Measurements from ENCODE around the gene UBAP1L.
"Not testable (repeated sequence)": the region's sequence is repeated elsewhere in the genome, so short reads cannot be mapped to it uniquely, and the experiment has no call there.

Gene UBAP1L

DNA sequence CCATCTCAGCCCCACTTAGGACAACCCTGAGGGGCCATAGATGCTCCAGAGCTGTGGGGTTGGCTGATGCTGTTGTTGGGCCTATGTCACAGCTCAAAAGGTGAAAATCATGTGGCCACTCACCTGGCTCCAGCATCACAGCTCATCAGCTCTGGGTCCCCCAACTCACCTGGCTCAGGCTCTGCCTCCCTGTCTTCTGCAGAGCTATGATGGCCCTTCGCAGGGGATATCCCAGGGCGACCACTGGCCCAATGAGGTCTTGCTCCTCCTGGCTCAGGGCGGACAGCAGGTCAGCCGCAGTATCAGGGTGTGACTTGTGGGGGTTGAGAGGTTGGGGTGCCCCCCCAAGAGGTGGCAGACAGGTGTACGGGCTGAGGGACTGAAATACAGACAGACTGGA is 15.7 kb downstream of the UBAP1L start:
- no peak for DNase-seq

DNA sequence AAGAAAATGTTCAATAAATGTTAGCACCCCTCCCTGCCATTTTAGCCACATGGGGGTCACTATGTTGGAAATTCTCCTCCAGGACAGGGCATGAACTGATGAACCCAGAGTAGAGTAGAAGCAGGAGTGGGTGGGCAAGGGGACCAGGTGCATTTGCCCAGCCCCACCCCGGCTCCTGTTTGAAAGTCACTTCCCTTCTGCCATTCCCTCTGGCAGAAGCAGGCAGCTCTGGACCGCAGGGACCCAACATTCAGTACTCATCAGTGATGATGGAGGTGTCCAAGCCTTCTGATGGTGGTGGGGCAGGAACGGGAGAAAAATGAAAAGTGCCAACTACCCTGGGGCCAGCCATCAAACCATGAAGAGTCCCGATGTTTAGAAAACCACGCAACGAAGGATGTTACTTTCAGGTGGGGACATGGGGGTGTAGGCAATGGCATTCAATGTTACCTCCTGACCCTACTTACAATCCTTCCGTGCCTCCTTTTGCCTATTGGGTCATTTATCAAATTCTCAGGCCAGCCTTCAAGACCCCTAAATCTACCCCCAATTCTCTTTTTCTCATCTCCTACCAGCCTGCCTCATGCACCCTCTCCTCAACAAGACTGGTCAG is 17.2 kb downstream of the UBAP1L start:
- DNase-seq: no peak

DNA sequence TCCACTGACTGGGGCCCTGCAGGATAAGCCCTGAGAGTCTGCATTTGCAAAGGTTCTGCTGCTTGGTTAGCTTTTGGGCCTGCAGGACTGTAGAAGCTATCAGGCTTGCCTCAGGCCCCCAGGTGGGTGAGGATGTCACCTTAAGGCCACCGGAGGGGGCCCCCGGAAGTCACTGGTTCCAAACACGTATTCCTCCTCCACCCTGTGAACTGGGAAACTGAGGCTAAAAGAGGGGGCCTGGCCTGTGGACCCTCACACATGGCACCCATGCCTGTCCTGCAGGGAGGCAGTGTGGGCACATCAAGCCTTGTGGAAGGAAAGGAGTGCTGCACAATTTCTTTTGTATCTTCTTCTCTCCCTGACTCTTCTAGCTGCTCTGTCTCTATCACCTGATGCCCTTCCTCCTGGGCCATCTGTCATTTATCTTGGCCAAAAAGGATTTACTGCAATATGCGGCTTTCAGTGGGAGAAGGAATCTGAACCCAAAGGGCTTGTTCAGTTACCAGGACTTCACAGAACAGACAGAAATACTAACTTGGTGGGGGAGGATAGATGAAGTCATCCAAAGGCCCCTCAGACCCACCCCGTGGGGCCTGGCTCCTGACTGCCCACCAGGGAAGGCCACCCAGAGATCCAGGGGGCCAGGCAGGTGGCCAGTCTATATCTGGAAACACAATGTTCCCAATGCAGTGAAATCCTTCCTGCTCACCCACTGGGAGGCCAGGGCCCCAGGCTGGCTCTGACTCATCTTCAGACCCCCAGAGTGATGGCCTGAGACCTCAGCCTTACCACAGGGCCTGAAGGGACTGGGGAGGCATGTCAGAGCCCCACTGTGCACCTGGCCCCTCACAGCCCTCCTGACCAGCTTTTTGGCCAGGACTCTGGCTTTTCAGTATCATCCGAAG is 18.3 kb downstream of the UBAP1L start:
- DNase-seq: no peak

DNA sequence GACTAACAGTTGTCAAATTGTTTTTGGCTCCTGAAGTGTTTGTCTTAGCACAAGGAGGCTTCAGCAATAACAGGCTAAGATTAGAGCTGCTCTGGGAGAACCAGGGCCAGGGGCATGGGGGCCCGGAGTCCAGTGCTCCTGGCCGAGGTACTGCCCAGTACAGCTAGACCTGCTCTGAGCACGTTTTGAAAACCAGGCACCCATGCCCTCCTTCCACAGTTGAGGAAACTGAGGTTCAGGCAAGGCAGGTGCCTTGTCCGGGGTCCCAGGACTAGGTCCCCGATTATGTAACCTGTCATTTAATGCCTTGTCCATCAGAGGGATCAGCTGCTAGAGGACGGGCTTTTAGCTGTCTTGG is 19.3 kb downstream of the UBAP1L start:
- no peak for DNase-seq

DNA sequence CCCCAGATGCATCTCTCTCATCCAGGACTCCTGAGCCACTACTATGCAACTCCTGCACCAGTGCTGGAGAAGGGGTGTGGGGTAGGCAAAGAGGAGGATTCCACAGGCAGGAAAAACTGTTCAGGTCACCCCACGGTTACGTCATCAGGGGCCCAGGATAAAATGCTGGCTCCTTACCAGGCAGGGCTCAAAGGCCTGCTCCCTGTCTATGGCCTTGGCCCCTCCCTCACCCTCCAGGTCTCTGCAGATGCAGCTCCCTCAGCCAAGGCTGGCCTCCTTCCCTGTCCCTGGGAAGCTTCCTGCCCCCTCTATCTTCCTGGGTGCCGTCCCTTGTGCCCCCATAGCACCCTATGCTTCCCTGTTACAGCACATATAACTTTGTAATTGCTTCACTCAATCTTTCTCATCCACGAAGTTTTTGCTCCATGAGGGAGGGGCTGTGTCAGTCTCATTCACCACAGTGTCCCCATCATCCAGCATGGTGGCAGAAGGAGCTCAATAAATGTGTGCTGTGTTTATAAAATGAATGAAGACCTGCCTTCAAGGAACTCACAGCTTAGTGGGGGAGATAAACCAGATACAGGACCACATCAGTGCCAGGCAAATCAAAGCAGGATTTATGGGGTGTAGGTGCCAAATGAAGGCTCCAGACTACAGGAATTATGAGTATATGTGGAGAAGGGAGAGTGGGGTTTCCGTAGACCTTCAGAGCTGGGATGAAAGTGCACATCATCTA is 19.8 kb downstream of the UBAP1L start:
- DNase-seq: no peak

DNA sequence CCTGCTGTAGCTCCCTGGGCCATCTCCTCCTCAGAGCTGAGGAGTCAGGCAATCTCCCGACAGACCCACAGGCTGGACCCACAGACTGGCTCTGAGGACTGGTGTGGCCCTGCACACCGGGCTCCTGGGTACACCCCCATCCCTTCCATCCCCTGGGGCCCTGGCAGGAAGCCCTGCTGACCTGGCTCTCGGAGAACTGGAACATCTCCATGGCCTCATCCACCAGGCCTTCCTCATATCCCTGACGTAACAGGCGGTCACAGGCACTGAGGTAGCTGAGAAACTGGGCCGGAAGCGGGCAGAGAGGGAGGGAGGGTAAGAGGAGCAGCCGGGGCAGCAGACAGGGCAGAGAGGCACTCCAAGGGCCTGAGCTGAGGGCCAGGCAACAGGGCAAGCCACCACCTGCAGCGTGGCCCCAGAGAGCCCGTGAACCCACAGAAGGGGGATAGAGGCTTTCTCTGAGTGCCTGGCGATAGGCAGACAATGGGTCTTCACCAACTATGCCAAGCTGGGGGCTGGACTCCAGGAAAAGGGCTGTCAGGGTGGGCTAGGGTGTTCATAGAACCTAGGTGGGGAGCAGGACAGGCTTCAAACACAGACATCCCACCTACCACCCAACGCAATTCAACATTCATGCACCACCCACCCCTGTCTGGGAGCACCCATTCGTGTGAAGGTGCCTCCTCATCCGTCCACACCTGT is 20.6 kb downstream of the UBAP1L start:
- no peak for DNase-seq

DNA sequence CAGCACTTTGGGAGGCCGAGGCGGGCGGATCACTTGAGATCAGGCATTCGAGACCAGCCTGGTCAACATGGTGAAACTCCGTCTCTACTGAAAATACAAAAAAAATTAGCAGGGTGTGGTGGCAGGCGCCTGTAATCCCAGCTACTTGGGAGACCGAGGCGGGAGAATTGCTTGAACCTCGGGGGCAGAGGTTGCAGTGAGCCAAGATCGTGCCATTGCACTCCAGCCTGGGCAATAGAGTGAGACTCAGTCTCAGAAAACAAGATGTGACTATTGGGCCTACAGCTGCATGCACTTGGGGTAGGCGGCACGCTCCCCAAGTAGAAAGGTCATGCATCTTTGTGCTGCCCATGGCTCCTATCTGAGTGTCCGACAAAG is 21.2 kb downstream of the UBAP1L start:
- not testable (repeated sequence) for DNase-seq

DNA sequence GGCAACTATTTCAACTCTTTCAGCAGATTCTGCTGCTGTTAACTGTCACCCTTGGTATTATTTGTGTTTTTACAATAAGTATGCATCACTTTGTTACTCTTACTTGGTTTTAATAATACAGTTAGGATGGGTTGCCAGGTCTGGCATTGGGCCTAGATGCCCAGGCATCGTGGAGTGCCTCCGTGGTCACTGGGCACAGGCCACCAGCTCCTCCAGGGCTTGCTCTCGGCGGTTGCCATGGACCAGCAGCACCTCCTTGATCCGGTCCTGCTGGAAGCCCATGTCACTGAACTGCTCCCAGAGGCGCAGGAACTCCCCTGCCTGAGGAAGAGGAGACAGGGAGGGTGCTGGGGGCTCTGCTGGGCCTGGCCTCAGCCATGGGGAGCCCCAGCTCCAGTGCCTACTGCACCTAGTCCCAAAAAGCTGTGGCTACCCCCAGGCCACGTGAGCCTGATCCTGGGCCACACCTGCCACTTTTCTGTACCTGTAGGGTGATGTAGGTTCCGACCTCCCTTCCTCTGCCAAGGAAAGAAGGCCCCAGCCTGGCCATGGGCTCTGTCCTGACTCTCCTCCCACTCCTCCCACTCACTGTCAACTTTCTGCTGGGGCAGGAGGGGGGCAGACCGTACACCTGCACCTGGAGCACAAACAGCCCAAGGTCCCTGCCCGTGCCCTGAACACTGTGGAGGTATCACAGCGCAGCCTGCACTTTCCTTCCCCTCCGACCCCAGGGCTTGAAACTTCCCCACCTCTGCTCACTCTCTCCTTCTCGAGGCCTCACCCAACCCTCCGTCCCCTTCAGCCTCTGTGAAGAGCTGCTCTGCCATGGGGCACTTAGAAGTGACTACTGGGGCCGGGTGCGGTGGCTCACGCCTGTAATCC is 21.8 kb downstream of the UBAP1L start:
- DNase-seq: no peak

DNA sequence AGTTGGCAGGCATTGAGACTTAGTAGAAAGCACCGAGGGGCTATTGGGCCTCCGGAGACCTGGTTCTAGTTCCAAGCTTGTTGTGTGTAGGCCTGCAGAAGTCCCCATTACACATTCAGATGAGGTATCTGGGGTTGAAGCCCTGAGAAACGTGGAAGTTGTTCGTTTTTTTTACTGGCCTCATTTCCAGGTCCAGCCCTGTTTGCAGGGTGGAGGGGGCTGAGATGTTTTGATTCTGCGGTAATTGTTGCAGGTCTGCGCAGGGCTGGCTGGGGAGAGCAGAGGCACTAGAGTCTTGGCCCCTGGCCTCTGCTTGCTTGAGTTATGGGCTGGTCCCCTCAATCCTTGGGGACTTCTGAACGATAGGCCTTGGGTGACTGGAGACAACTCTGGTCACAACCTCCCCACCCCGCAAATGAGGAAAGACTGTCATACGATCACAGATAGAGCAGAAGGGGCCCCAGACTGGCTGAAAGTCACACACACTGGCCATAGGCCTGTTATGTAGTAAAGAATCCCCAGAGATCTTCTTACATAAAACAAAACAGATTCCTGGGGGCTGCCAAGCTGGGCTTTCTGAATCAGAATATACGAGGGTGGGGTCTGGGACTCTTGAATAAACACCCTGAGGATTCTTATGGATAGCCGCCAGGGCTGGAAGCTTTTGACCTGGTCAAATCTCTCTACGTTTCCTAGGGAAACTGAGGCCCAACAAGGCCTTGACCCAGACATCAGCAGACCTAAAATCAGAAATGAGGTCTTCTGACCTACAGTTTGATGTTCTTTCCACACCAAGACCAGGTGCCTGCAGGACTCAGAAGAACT is 22.8 kb downstream of the UBAP1L start:
- no peak for DNase-seq

DNA sequence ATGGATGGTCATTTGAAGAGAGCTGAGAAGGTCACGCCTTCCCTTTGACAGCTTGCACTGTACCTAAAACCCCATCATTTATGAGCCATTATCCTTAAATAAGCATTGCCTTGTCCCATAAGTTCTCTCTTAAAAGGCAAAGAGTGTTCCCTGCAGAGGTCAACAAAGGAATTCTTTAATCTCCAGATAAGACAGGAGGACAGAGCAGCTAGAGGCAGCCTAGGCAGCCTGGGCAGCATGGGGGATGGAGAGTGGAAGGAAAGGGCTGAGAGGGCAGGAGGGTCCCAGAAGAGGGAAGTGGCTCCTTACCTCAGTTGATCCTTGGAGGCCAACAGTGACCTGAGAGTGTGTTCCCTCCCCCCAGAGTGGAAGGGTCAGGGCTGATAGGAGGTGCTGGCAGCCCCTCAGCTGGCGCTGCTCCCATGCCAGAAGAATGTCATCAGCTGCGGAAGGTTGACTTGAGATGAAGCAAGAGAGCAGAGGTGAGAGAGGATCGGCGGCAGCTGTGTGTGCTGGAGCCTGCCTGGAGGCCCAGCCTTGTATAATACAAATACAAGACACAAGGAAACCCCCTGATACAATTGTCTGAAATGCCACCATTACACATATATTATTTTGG is 25.7 kb downstream of the UBAP1L start:
- no peak for DNase-seq

DNA sequence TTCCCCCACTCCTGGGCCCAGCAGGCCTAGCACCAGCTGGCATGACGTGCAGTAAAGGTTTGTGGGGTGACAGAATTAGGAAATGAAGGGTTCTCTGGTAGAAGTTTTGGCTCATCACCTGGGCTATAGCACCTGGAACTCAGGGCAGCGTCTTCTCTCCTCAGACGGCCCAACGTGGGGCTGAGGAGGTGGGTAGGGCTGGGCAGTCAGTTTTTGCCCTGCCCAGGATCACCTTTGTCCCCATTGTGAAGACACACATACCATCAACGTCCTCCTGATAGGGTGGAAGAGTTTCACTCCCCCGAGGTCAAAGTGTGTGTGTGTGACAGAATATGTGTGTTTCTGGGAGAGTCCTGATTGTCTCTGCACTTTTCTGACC is 26.4 kb downstream of the UBAP1L start:
- no peak for DNase-seq

DNA sequence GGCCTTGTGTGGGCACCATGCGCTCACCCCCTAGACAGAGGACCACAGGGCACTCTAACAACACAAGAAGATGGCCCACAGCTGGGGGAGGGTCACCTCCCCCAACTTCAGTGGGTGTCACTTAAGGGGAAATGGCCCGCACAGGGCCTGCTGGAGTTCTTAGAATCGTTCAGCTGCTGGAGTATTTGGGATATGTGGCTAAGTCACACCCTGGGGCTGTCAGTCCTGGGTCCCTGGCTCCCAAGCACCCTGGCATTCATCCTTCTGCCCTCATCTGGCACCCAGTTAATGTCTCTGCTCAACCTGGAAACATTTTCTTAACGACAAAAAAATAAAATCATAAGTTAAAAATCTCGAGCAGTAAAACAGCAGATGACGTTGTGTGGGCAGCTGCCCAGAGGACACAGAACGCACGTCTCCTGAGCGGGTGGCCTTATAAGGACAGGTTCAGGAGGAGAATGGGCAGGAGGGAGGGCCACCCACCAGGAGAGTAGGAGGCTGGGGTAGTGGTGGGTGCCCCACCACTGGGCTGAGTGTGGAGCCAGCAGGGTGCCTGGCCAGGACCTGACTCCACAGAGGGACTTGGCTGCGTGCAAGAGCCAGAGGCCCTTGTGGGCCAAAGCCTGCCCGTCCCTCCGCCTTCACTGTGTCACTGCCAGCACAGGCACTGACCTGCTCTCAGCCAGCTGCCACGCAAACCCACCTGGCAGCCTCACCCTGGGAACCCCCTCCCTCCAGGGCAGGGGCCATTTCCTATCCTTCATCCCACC is 26.9 kb downstream of the UBAP1L start:
- no peak for DNase-seq

DNA sequence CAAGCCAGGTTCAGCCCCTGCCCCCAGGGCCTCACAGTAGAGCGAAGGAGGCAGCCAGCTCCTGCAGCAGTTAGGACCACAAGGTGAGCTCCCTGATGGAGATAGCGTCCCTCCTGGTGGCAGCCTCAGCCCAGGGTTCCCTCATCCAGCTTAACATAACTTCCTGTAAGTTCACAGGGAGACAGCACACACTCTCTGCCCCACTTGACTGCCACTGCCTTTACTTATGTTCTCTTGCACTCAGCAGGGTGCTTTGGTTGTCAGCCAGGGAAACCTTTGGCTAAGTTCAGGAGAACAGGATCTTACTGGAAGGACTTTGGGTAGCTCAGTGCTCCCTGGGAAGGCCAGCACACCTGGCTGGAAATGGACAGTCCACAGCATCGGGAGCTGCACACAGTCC is 27.6 kb downstream of the UBAP1L start:
- no peak for DNase-seq

DNA sequence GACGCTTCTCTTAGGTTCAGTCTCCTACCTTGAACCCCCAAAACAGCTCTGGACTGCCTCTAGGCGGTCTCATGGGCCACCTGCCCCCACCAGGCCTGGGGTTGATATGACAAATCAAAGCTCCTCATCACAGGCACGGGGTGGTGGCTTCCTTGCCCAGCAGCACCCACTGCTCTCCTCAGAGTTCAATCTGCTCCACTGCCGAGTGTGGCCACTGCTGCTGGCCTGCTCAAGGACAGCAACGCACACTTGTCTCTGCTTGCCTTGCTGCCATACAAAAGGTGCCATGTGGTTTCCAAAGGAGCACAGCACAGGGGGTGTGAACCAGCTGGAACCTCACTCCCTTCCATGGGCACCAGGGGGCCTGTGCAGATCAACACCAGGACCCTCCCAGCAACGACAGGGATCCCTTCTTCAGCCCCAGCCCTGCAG is 28.3 kb downstream of the UBAP1L start:
- no peak for DNase-seq

DNA sequence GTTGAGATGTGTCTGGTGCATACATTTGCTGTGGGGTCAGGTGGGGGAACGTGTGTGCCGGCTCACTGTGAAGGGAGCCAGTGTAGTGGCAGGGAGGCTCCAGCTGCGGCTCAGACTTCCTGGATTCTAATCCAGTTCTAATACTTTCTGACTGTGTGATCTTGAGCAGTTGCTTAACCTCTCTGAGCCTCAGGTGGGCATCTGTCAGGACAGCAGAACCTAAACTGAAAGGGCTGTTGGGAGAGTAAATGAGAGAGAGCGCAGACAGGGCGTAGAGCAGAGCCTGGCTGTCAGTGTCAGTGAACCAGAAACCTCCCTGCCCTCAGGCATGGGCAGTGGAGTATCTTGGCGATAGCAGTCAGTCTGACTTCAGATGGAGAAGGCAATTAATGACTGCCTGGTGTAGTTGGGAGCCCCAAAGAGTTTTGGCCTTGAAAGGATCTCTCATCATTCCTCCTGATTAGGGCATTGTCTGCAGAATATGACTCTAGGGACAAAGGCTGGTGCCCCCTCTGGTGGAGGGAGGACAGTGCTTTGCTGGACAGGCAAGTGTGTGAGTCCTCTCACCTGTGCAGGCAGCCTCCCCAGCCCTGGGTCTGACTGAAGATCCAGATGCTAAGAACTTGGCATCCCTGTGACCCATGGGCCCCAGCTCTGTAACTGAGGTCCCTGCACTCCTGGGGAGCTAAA is 28.9 kb downstream of the UBAP1L start:
- DNase-seq: no peak

DNA sequence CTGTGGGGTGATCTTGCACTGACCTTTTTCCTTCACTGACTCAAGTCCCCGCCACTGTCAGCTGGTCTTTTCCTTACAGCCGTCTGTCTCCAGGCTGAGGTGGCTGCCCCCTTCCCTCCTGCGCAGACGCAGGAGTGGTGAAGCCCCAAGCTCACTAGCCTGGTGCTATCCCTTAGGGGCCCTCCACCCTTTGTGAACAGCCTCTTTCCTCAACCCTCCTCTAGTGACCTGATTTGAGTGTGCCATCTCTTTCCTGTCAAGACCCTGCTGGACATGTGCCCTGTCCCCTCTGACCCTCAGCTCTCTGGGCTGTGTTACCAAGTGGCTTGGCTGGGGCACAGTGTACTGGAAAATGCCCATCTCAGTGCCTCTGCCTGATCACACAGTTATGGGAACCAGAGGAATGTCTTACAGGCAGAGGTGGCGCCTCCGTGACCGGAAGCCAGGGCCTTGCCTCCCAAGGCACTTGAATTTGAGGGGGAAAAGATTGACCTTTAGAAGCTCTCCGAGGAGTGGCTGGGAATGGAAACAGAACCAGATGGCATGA is 29.7 kb downstream of the UBAP1L start:
- DNase-seq: no peak

DNA sequence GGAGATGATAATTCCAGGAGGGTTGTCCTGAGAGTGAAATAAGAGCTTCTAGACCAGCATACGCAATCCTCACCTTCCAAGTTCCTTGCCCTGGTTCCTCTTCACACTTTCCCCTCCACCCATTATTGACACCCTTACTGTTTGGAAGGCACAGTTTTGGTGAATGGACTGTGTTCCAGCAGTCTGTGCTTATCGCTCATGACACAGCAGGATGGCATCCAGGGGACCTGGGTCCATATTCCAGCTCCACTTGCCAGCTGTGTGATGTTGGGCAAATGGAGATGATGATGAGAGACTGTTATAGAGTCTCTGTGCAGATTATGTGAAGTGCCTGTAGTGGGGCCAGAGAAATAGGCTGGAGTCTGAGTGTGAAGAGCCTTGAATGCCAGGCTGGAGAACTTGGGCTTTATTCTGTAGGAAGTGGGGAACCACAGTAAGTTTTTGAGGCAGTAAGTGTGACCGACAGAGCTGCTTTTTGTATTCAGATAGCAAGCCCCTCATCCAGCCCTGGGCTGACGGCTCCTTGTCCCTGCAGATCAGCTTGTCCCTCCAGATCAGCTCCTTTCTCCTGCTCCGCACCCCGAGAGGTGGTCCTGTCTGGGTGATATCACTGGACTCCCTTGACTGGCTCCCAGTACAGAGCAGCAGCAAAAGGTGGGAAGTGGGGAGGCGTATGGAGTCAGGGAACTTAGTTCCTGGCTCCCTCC is 30.3 kb downstream of the UBAP1L start:
- no peak for DNase-seq

DNA sequence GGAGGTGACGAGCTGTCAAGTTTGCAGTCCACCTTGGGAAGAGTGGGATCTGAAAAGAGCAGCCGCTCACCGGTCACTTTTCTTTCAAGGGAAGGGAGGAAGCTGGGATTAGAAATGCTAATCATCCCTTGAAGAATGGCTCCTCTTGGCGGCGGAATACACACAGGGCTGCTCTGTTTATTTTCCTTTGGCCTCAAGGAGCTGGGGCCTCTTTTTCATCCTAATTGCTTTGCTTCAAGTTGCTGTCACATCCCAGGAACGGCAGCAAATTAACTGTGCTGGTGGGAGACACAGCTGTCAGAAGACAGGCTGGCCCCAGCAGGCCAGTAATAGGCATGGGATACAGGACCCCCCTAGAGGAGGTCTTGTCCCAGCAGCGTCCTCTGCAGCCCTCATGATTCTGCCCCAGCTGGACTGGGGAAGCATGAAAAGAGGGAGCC is 31.7 kb downstream of the UBAP1L start:
- DNase-seq: no peak

Measured in NCI-H187 treated with DMSO at 0.1 percent for 48 hours (cell line).